SU-DHL-6 (cell line): ENCODE results near the gene GSK3B.

Experiments used
- H2AFZ ChIP-seq: fragments of 200-600 bp; sonication (generic); 2 replicates; pipeline ENCODE4 v1.6.1; 2014; ENCODE audit warnings: low read depth, mild to moderate bottlenecking, moderate library complexity, mixed read lengths, antibody characterized with exemption, low read length; ENCODE audit not compliant: severe bottlenecking
- H3F3A ChIP-seq: fragments of 200-600 bp; shearing (Covaris generic); 2 replicates; pipeline ENCODE4 v1.6.0; 2016; ENCODE audit warnings: antibody characterized with exemption, mild to moderate bottlenecking; ENCODE audit not compliant: insufficient read depth
- H3K27ac ChIP-seq: fragments of 200-600 bp; sonication (generic); 2 replicates; pipeline ENCODE4 v1.5.1; 2016; ENCODE audit warnings: low read depth, mild to moderate bottlenecking, low read length, moderate library complexity, mixed read lengths
- H3K27me3 ChIP-seq: fragments of 200-600 bp; sonication (generic), shearing (Covaris generic); 2 replicates; pipeline ENCODE4 v1.6.0; 2014; ENCODE audit warnings: mild to moderate bottlenecking, low read length
- H3K36me3 ChIP-seq: fragments of 200-600 bp; sonication (generic); 2 replicates; pipeline ENCODE4 v1.6.1; 2014; ENCODE audit warnings: mild to moderate bottlenecking, low read length, mixed read lengths
- H3K4me2 ChIP-seq: fragments of 300-600, 200-600 bp; shearing (Covaris generic), sonication (generic); 2 replicates; pipeline ENCODE4 v1.6.0; 2014; ENCODE audit warnings: low read length, low read depth, mild to moderate bottlenecking; ENCODE audit not compliant: poor library complexity, severe bottlenecking
- H3K4me3 ChIP-seq: fragments of 200-600 bp; sonication (generic); 2 replicates; pipeline ENCODE4 v1.5.1; 2014; ENCODE audit warnings: antibody characterized with exemption, low read length, mild to moderate bottlenecking, mixed read lengths; ENCODE audit not compliant: insufficient read depth, poor library complexity, severe bottlenecking
- H3K79me2 ChIP-seq: fragments of 200-600 bp; sonication (generic); 2 replicates; pipeline ENCODE4 v1.6.1; 2014; ENCODE audit warnings: mild to moderate bottlenecking, low read length, moderate library complexity; ENCODE audit not compliant: insufficient read depth
- H3K9ac ChIP-seq: fragments of 200-600 bp; sonication (generic); 2 replicates; pipeline ENCODE4 v1.7.0; 2014; ENCODE audit warnings: mild to moderate bottlenecking, low read length
- H3K9me2 ChIP-seq: fragments of 200-600 bp; sonication (generic); replicated peaks from 2 replicates; pipeline ENCODE4 v1.6.1; 2014; ENCODE audit warnings: low read length; ENCODE audit not compliant: insufficient read depth
- H3K9me3 ChIP-seq: fragments of 200-600 bp; sonication (generic); 2 replicates; pipeline ENCODE4 v1.6.1; 2014; ENCODE audit warnings: low read length, mixed read lengths; ENCODE audit not compliant: insufficient read depth
- H4K20me1 ChIP-seq: fragments of 200-600 bp; sonication (generic); 2 replicates; pipeline ENCODE4 v1.6.1; 2014; ENCODE audit warnings: low read depth, mild to moderate bottlenecking, antibody characterized with exemption, low read length, moderate library complexity, mixed read lengths
- CTCF ChIP-seq: fragments of 200-600 bp; sonication (generic); IDR thresholded peaks from one replicate; pipeline ENCODE4 v1.5.1; 2017; ENCODE audit warnings: antibody characterized with exemption, mild to moderate bottlenecking, low read length, moderate library complexity; ENCODE audit not compliant: insufficient read depth, poor library complexity, severe bottlenecking
- EZH2phosphoT487 ChIP-seq: fragments of 200-600 bp; sonication (generic), shearing (Covaris generic); conservative IDR thresholded peaks from 2 replicates; pipeline ENCODE4 v1.6.1; 2018; ENCODE audit warnings: mild to moderate bottlenecking, antibody characterized with exemption, low read length, moderate library complexity, mixed read lengths

The GSK3B gene

GRCh38 chr3:120101624-120102023, 7.4 kb upstream of the GSK3B start:
- no peak overlapping the region for H2AFZ ChIP-seq
- H3K4me2 ChIP-seq: no peak overlapping the region
- H3K79me2 ChIP-seq: peaks cover 9% of the 10 kb centered on the region; the same call in 1 of the 2 replicates
- no peak overlapping the region for H3K27ac ChIP-seq
- H4K20me1 ChIP-seq: no peaks in the 10 kb centered on the region
- H3K9me2 ChIP-seq: no peaks in the 10 kb centered on the region
- H3K9ac ChIP-seq: no peak overlapping the region
- no peaks in the 10 kb centered on the region for H3K9me3 ChIP-seq
- 0 out of 2 replicates have a peak, but pooled peaks cover 2% of the 10 kb centered on the region for H3K36me3 ChIP-seq
- no peak for TF ChIP-seq CTCF
- no peak for TF ChIP-seq EZH2phosphoT487
- no peaks in the 10 kb centered on the region for H3K27me3 ChIP-seq
- H3F3A ChIP-seq: no peaks in the 10 kb centered on the region
- no peak overlapping the region for H3K4me3 ChIP-seq

- 0 out of 2 replicates have a peak, but pooled peaks cover 2% of the 10 kb centered on the region for H3K36me3 ChIP-seq
- no peaks in the 10 kb centered on the region for H3K9me2 ChIP-seq
- H3K27ac ChIP-seq: no peak overlapping the region
- peaks cover 18% of the 10 kb centered on the region for H3K79me2 ChIP-seq
- H3K9me3 ChIP-seq: no peaks in the 10 kb centered on the region
- H3K4me3 ChIP-seq: no peak overlapping the region
- no peak overlapping the region for H3K9ac ChIP-seq
- H3K4me2 ChIP-seq: no peak overlapping the region
- no peaks in the 10 kb centered on the region for H4K20me1 ChIP-seq
- TF ChIP-seq EZH2phosphoT487 (no peak), CTCF (no peak)
- H3F3A ChIP-seq: peaks cover 6% of the 10 kb centered on the region
- H2AFZ ChIP-seq: no peak overlapping the region
- H3K27me3 ChIP-seq: no peaks in the 10 kb centered on the region
Observed at GRCh38 chr3:120100711-120101110, 6.5 kb upstream of the GSK3B start.

GRCh38 chr3:120098710-120099109, 4.5 kb upstream of the GSK3B start:
- H3K4me3 ChIP-seq: no peak overlapping the region
- H3K36me3 ChIP-seq: 0 out of 2 replicates have a peak, but pooled peaks cover 2% of the 10 kb centered on the region
- H3K9me3 ChIP-seq: no peaks in the 10 kb centered on the region
- no peak overlapping the region for H2AFZ ChIP-seq
- TF ChIP-seq EZH2phosphoT487: no peak
- H3K9ac ChIP-seq: no peak overlapping the region
- H3F3A ChIP-seq: peaks cover 13% of the 10 kb centered on the region
- H3K79me2 ChIP-seq: peaks cover 18% of the 10 kb centered on the region
- no peak overlapping the region for H3K27ac ChIP-seq
- H3K4me2 ChIP-seq: no peak overlapping the region
- H3K9me2 ChIP-seq: no peaks in the 10 kb centered on the region
- no peaks in the 10 kb centered on the region for H3K27me3 ChIP-seq
- no peaks in the 10 kb centered on the region for H4K20me1 ChIP-seq

- H3K9me2 ChIP-seq: no peaks in the 10 kb centered on the region
- peak overlapping the region; percentile 92 for H3K4me3 ChIP-seq
- no peak for TF ChIP-seq EZH2phosphoT487
- no peak for TF ChIP-seq CTCF
- H3K4me2 ChIP-seq: peak overlapping the region; percentile 98
- H3K79me2 ChIP-seq: peaks cover 45% of the 10 kb centered on the region
- 0 out of 2 replicates have a peak, but pooled peaks cover 2% of the 10 kb centered on the region for H3K36me3 ChIP-seq
- peak overlapping the region; percentile 95 for H3K27ac ChIP-seq
- peak overlapping the region; percentile 67 for H2AFZ ChIP-seq
- peaks cover 20% of the 10 kb centered on the region for H4K20me1 ChIP-seq
- H3F3A ChIP-seq: peaks cover 18% of the 10 kb centered on the region
- peak overlapping the region; percentile 74 for H3K9ac ChIP-seq
- H3K27me3 ChIP-seq: no peaks in the 10 kb centered on the region
- no peaks in the 10 kb centered on the region for H3K9me3 ChIP-seq
Observed at GRCh38 chr3:120095979-120096426, 1.8 kb upstream of the GSK3B start.
